ENCODE results near the gene SORCS3.

SORCS3 gene

GRCh38 chr10:105181626-105182025 lies 540.5 kb downstream of the SORCS3 start:
- no peaks in the 10 kb centered on the region for H3K27me3 ChIP-seq (ENCODE audit: insufficient read depth, low read length, poor library complexity, severe bottlenecking)
- no peak overlapping the region for H3K4me2 ChIP-seq (ENCODE audit: low read depth, low read length, poor library complexity, severe bottlenecking)
- no peak overlapping the region for H3K4me3 ChIP-seq (ENCODE audit: low read length, poor library complexity, severe bottlenecking)
- no peaks in the 10 kb centered on the region for H3K79me2 ChIP-seq (ENCODE audit: insufficient read depth, low read length)
- no peak overlapping the region for H3K9ac ChIP-seq (ENCODE audit: low read depth, low read length, poor library complexity, severe bottlenecking)
- no peaks in the 10 kb centered on the region for H3K4me1 ChIP-seq (ENCODE audit: insufficient read depth, low read length, poor library complexity, severe bottlenecking)
- H3K9me2 ChIP-seq (replicated peaks; ENCODE audit: low read depth, low read length) = no peaks in the 10 kb centered on the region
- H3K9me3 ChIP-seq (ENCODE audit: insufficient read depth, low read depth, low read length) = no peaks in the 10 kb centered on the region; the same call in 1 of the 2 replicates
- no peaks in the 10 kb centered on the region for H3F3A ChIP-seq (ENCODE audit: low read depth)
- no peaks in the 10 kb centered on the region for H3K36me3 ChIP-seq (ENCODE audit: insufficient read depth, low read length)
- TF ChIP-seq CTCF (conservative IDR thresholded peaks at IDR 0.05; ENCODE audit: low read length) = no peak
- no peak for TF ChIP-seq EZH2phosphoT487 (IDR thresholded peaks at IDR 0.05; ENCODE audit: borderline replicate concordance)
- no peak overlapping the region for H2AFZ ChIP-seq (ENCODE audit: low read length)
- H4K20me1 ChIP-seq (ENCODE audit: insufficient read depth, low read length, poor library complexity, severe bottlenecking) = no peaks in the 10 kb centered on the region

GRCh38 chr10:105183536-105183935 lies 542.4 kb downstream of the SORCS3 start:
- TF ChIP-seq CTCF (conservative IDR thresholded peaks at IDR 0.05; ENCODE audit: low read length) = no peak
- no peak for TF ChIP-seq EZH2phosphoT487 (IDR thresholded peaks at IDR 0.05; ENCODE audit: borderline replicate concordance)
- no peak overlapping the region for H3K9ac ChIP-seq (ENCODE audit: low read depth, low read length, poor library complexity, severe bottlenecking)
- no peak overlapping the region for H3K4me3 ChIP-seq (ENCODE audit: low read length, poor library complexity, severe bottlenecking)
- H3F3A ChIP-seq (ENCODE audit: low read depth) = no peaks in the 10 kb centered on the region
- H3K9me3 ChIP-seq (ENCODE audit: insufficient read depth, low read depth, low read length) = no peaks in the 10 kb centered on the region; the same call in 1 of the 2 replicates
- no peaks in the 10 kb centered on the region for H3K36me3 ChIP-seq (ENCODE audit: insufficient read depth, low read length)
- no peaks in the 10 kb centered on the region for H3K27me3 ChIP-seq (ENCODE audit: insufficient read depth, low read length, poor library complexity, severe bottlenecking)
- no peaks in the 10 kb centered on the region for H3K9me2 ChIP-seq (replicated peaks; ENCODE audit: low read depth, low read length)
- no peaks in the 10 kb centered on the region for H3K79me2 ChIP-seq (ENCODE audit: insufficient read depth, low read length)
- no peak overlapping the region for H3K4me2 ChIP-seq (ENCODE audit: low read depth, low read length, poor library complexity, severe bottlenecking)
- H4K20me1 ChIP-seq (ENCODE audit: insufficient read depth, low read length, poor library complexity, severe bottlenecking) = no peaks in the 10 kb centered on the region
- no peaks in the 10 kb centered on the region for H3K4me1 ChIP-seq (ENCODE audit: insufficient read depth, low read length, poor library complexity, severe bottlenecking)
- no peak overlapping the region for H2AFZ ChIP-seq (ENCODE audit: low read length)

- TF ChIP-seq EZH2phosphoT487 (IDR thresholded peaks at IDR 0.05; ENCODE audit: borderline replicate concordance) = no peak
- no peak for TF ChIP-seq CTCF (conservative IDR thresholded peaks at IDR 0.05; ENCODE audit: low read length)
- no peaks in the 10 kb centered on the region for H3F3A ChIP-seq (ENCODE audit: low read depth)
- no peaks in the 10 kb centered on the region for H3K79me2 ChIP-seq (ENCODE audit: insufficient read depth, low read length)
- H2AFZ ChIP-seq (ENCODE audit: low read length) = no peak overlapping the region
- H3K4me2 ChIP-seq (ENCODE audit: low read depth, low read length, poor library complexity, severe bottlenecking) = no peak overlapping the region
- no peaks in the 10 kb centered on the region for H3K9me2 ChIP-seq (replicated peaks; ENCODE audit: low read depth, low read length)
- H3K9ac ChIP-seq (ENCODE audit: low read depth, low read length, poor library complexity, severe bottlenecking) = no peak overlapping the region
- H3K4me1 ChIP-seq (ENCODE audit: insufficient read depth, low read length, poor library complexity, severe bottlenecking) = no peaks in the 10 kb centered on the region
- H4K20me1 ChIP-seq (ENCODE audit: insufficient read depth, low read length, poor library complexity, severe bottlenecking) = no peaks in the 10 kb centered on the region
- H3K9me3 ChIP-seq (ENCODE audit: insufficient read depth, low read depth, low read length) = no peaks in the 10 kb centered on the region; the same call in 1 of the 2 replicates
- H3K36me3 ChIP-seq (ENCODE audit: insufficient read depth, low read length) = no peaks in the 10 kb centered on the region
- H3K4me3 ChIP-seq (ENCODE audit: low read length, poor library complexity, severe bottlenecking) = no peak overlapping the region
- no peaks in the 10 kb centered on the region for H3K27me3 ChIP-seq (ENCODE audit: insufficient read depth, low read length, poor library complexity, severe bottlenecking)
Observed at GRCh38 chr10:105185161-105185560, 544.1 kb downstream of the SORCS3 start.

Data from Loucy (cell line).